Measurements from ENCODE around the gene VPS18.
"Not testable (repeated sequence)": the region's sequence is repeated elsewhere in the genome, so short reads cannot be mapped to it uniquely, and the experiment has no call there.

Gene VPS18

GRCh38 chr15:40893733-40894680 is at the start of gene VPS18:
Gene VPS18 (plus strand): TSS chr15:40894450. CDS start chr15:40894769, 319 bp downstream.
- peak; percentile 87 for DNase-seq

GRCh38 chr15:40844696-40845030 is 49.6 kb upstream of the VPS18 start:
- DNase-seq = no peak

GRCh38 chr15:40845036-40845435 is 49.2 kb upstream of the VPS18 start:
- DNase-seq = no peak

GRCh38 chr15:40845511-40846284 is 48.6 kb upstream of the VPS18 start:
- no peak for DNase-seq

- no peak for DNase-seq
Measured at GRCh38 chr15:40846841-40847222, 47.4 kb upstream of the VPS18 start.

GRCh38 chr15:40847223-40847961 is 46.9 kb upstream of the VPS18 start:
- DNase-seq = no peak

- no peak for DNase-seq
Measured at GRCh38 chr15:40850576-40851112, 43.6 kb upstream of the VPS18 start.

GRCh38 chr15:40852529-40852928 is 41.7 kb upstream of the VPS18 start:
- no peak for DNase-seq

- DNase-seq = no peak
Measured at GRCh38 chr15:40853241-40853890, 40.9 kb upstream of the VPS18 start.

GRCh38 chr15:40854161-40854560 is 40.1 kb upstream of the VPS18 start:
- no peak for DNase-seq

GRCh38 chr15:40855706-40856234 is 38.5 kb upstream of the VPS18 start:
- no peak for DNase-seq

GRCh38 chr15:40856746-40857145 is 37.5 kb upstream of the VPS18 start:
- no peak for DNase-seq

- DNase-seq = peak; percentile 51
Measured at GRCh38 chr15:40857601-40858341, 36.5 kb upstream of the VPS18 start.

GRCh38 chr15:40858706-40859105 is 35.5 kb upstream of the VPS18 start:
- DNase-seq = no peak

- DNase-seq = no peak
Measured at GRCh38 chr15:40859206-40859851, 34.9 kb upstream of the VPS18 start.

GRCh38 chr15:40861147-40861546 is 33.1 kb upstream of the VPS18 start:
- DNase-seq = not testable (repeated sequence)

GRCh38 chr15:40863660-40864270 is 30.5 kb upstream of the VPS18 start:
- no peak for DNase-seq

- no peak for DNase-seq
Measured at GRCh38 chr15:40867199-40867598, 27.1 kb upstream of the VPS18 start.

GRCh38 chr15:40869686-40870085 is 24.6 kb upstream of the VPS18 start:
- no peak for DNase-seq

- no peak for DNase-seq
Measured at GRCh38 chr15:40870716-40871115, 23.5 kb upstream of the VPS18 start.
